T47D (cell line): ENCODE data around the gene PROSER3.

Source experiments
- DNase-seq, 2 experiments: peaks; one replicate each; pipeline versions ENCODE4 v3.0.0 to v3.0.0-alpha.2; 2011 to 2012; ENCODE audit warnings: low read depth in 1 of 2, low spot score in 1 of 2
- JUND ChIP-seq: IDR thresholded peaks from 2 replicates; pipeline ENCODE4 v1.6.1; 2012; ENCODE audit warnings: low read depth
- in situ Hi-C: cut with HindIII; loops from 2 replicates; pipeline ENCODE4 v1.10.0; 2016; ENCODE audit warnings: low sequenced_read_pairs, low pct_unique_long_range_greater_than_20kb

Gene PROSER3

DNA sequence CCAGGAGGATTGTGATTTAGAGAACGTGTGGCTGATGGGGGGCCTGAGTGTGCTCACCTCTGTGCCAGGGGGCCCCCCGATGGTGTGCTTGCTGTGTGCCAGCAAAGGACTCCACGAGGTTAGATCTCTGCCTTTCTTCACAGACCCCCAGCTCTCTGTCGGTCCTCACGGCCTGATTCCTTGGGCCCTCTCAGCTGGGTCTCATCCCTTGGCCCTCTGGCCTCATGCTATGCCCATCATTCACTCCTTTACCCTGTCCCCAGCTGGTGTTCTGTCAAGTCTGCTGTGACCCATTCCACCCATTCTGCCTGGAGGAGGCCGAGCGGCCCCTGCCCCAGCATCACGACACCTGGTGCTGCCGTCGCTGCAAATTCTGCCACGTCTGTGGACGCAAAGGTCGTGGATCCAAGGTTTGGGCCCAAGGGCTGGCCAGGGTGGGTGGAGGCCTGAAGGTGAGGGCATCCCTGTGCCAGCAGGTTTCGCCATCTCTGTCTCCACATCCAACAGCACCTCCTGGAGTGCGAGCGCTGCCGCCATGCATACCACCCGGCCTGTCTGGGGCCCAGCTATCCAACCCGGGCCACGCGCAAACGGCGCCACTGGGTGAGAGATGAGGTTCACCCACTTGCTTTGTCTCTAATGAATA lies 32.6 kb upstream of the PROSER3 start:
- DNase-seq: no peak
- TF ChIP-seq JUND: no peak
- in situ Hi-C loops: no loop called here

DNA sequence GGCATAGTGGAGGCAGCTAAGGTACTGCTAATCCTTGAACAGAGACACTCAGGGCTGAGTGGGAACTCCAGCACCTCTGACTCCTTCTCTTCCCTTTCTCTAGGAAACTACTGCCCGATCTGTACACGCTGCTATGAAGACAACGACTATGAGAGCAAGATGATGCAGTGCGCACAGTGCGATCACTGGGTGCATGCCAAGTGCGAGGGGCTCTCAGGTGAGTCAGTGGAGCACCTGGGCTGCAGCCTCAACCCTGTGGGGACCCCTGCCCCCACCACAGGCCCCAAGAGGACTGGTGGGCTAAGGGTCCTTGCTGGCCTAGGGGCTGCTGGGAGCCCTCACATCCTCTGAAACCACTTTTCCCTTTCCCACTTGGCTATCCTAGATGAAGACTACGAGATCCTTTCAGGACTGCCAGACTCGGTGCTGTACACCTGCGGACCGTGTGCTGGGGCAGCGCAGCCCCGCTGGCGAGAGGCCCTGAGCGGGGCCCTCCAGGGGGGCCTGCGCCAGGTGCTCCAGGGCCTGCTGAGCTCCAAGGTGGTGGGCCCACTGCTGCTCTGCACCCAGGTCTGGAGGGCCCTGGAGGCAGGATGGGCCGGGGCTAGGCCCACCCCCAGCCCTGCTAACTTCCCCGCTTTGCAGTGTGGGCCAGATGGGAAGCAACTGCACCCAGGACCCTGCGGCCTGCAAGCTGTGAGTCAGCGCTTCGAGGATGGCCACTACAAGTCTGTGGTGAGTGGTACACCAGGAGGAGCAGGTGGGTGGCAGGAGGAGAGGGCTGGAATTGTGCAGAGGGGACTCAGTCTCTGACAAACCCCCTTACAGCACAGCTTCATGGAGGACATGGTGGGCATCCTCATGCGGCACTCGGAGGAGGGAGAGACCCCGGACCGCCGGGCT lies 30.7 kb upstream of the PROSER3 start:
- in situ Hi-C loops: no loop called here
- no peak for TF ChIP-seq JUND
- DNase-seq: no peak

DNA sequence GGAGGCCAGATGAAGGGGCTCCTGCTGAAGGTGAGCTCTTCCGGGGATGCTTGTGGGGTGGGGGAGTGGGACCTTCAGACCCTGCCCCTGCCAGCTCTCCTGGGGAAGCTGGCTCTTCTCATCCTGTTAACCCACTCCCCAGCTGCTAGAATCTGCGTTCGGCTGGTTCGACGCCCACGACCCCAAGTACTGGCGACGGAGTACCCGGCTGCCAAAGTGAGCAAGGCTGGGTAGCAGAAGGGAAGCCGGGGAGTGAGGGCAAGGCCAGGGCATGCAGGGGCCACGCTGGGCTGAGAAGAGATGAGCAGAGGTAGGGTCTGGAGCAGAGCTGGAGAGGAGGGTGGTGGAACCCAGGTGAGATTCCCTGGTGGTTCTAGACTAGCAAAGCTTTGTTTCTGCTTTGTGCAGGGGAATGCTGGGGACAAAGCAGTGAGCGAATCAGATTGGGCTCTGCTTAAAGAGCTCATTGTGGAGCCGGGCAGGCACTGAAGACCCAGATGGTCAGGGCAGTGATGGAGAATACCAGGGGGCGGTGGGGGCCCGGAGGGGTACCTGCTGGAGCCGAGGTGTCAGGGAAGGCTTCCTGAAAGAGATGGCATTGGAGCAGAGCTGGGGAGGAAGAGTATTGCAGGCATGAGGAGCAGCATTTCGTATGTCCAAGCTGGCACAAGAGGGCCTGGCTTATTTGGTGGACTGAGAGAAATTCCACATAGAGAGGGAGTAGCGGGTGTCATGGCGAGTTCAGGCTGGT lies 29.8 kb upstream of the PROSER3 start:
- no peak for DNase-seq
- no peak for TF ChIP-seq JUND
- in situ Hi-C loops: no loop called here

DNA sequence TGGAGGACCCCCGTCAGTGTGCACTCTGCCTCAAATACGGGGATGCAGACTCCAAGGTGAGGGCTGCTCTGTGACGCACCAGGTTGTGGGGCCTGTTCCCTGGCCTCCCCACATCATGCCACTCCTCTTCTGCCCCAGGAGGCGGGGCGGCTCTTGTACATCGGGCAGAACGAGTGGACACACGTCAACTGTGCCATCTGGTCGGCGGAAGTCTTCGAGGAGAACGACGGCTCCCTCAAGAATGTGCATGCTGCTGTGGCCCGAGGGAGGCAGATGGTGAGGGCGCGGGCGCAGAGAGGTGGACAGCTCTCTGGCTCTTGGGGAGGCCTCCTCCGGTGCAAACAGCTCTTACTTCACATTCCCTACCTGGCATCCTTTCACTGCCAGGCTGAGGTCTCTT lies 29.0 kb upstream of the PROSER3 start:
- no peak for TF ChIP-seq JUND
- no peak for DNase-seq
- in situ Hi-C loops: no loop called here

DNA sequence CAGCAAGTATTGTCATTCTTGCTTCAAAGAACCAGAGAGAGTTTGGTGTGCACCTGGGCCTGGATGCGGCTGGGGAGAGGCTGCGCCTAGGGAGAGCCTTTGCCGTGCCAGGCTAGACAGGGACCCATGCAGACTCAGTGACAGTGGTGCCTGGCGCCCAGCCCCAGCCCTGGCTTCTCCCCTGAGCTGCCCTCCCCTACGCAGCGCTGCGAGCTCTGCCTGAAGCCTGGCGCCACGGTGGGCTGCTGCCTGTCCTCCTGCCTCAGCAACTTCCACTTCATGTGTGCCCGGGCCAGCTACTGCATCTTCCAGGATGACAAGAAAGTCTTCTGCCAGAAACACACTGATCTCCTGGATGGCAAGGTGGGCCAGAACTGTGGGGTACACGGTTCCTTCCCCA lies 28.2 kb upstream of the PROSER3 start:
- DNase-seq: no peak
- in situ Hi-C loops: no loop called here
- no peak for TF ChIP-seq JUND

DNA sequence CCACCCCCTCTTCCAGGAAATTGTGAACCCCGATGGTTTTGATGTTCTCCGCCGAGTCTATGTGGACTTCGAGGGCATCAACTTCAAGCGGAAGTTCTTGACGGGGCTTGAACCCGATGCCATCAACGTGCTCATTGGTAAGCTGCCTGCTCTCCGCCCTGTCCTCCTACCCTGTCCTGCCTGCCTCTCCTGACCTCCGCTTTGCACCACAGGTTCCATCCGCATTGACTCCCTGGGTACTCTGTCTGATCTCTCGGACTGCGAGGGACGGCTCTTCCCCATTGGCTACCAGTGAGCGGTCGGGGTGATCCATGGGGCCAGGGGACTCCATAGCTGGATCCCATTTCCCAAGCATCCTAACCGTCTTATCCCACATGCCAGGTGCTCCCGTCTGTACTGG lies 27.6 kb upstream of the PROSER3 start:
- in situ Hi-C loops: no loop called here
- no peak for DNase-seq
- TF ChIP-seq JUND: no peak

DNA sequence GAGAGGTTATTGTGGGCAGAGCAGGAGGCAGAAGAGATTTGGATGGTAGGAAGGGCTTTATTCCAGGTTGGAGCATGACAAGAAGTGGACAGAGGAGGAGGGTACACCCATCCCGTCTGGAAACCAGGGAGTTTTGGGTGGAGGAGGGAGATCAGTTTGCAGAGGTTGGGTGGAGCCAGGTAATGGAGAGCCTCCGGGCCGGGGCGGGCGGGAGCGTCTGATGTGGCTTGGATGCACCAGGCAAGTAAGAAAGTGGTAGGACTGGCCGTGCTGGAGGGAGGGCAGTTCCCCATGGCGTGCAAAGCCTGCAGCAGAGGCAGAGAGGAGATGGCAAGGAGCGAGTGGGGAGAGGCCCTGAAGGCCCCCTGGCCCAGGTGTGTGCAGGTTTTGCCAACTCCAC lies 26.6 kb upstream of the PROSER3 start:
- DNase-seq: peak in 1 of 2 experiments; percentile 87
- in situ Hi-C loops: no loop called here
- no peak for TF ChIP-seq JUND

DNA sequence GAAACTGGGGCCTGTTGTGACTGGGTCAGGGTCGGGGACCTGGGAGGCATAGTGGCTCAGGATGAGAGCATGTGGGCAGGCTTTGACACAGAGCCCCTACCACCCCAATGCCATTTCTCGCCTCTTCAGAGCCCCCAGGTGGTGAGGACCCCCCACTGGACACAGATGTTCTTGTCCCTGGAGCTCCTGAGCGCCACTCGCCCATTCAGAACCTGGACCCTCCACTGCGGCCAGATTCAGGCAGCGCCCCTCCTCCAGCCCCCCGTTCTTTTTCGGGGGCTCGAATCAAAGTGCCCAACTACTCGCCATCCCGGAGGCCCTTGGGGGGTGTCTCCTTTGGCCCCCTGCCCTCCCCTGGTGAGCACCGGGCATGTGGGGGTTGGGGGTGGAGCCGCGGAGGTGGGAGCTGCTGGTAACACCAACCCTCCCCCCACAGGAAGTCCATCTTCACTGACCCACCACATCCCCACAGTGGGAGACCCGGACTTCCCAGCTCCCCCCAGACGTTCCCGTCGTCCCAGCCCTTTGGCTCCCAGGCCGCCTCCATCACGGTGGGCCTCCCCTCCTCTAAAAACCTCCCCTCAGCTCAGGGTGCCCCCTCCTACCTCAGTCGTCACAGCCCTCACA lies 26.1 kb upstream of the PROSER3 start:
- in situ Hi-C loops: no loop called here
- DNase-seq: no peak
- TF ChIP-seq JUND: no peak

DNA sequence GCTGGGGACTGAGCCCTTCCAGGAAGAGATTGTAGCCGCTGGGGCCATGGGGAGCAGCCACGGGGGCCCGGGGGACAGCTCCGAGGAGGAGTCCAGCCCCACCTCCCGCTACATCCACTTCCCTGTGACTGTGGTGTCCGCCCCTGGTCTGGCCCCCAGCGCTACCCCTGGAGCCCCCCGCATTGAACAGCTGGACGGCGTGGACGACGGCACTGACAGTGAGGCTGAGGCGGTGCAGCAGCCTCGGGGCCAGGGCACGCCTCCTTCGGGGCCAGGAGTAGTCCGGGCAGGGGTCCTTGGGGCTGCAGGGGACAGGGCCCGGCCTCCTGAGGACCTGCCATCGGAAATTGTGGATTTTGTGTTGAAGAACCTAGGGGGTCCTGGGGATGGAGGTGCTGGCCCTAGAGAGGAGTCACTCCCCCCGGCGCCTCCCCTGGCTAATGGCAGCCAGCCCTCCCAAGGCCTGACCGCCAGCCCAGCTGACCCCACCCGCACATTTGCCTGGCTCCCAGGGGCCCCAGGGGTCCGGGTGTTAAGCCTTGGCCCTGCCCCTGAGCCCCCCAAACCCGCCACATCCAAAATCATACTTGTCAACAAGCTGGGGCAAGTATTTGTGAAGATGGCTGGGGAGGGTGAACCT lies 25.3 kb upstream of the PROSER3 start:
- DNase-seq: no peak
- in situ Hi-C loops: no loop called here
- TF ChIP-seq JUND: no peak

DNA sequence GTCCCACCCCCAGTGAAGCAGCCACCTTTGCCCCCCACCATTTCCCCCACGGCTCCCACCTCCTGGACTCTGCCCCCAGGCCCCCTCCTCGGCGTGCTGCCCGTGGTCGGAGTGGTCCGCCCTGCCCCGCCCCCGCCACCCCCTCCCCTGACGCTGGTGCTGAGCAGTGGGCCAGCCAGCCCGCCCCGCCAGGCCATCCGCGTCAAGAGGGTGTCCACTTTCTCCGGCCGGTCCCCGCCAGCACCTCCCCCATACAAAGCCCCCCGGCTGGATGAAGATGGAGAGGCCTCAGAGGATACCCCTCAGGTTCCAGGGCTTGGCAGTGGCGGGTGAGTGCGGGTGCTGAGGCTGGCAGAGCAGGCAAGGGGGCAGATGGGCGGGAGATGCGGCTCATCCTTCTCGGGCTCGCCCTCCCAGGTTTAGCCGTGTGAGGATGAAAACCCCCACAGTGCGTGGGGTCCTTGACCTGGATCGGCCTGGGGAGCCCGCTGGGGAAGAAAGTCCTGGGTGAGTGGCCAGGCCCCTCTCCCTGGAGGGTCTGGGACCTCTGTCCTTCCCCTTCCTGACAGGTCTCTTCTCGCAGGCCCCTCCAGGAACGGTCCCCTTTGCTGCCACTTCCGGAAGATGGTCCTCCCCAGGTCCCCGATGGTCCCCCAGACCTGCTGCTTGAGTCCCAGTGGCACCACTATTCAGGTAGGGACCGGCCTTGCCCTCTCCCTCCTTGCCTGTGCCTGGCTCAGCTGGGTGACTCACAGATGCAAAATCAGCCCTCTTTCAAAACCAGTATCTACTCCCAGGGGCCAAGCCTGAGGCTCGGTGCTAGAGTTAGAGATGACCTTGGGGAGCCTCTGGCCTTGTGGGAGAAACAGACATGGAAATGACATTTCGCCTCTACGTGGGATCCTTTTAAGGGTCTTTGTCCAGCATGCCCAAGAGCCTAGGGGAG lies 24.5 kb upstream of the PROSER3 start:
- no peak for DNase-seq
- TF ChIP-seq JUND: no peak
- in situ Hi-C loops: no loop called here

DNA sequence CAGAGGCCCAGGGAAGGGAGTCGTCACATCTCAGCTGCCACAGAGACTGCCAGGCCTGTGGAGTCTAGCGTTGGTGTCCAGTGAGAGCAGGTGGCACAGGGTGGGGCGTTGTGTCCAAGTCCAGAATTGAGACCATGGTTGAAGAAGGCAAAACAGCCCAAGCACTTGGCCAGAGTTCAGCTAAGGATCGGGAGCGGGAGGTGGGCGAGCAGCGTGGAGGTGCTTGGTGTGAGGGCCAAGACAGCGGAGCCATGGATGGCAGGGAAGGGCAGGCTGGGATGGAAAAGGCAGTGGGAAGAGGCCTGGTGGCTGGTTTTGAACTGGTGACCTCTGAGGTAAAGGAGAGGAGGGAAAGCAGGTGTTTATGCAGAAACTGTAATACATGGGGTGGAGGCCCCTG lies 23.7 kb upstream of the PROSER3 start:
- in situ Hi-C loops: no loop called here
- no peak for TF ChIP-seq JUND
- no peak for DNase-seq
